ENCODE results near the gene AGPS. TPM values are rescaled to one million over a fixed set of nuclear protein-coding genes. Genes with fewer than 3 reads are reported as not detected.

The AGPS gene
- total RNA-seq, 4 donors from 2014 or later: 23.1 to 38.8 (median 24.7) TPM

GRCh38 chr2:177578454-177578853 is 185.9 kb downstream of the AGPS start:
- H3K9me3 ChIP-seq: no peaks in the 10 kb centered on the region
- 85 to 89% methylated on average over 3 of the region's 3 CpGs for WGBS, 2 donors
- no peaks in the 10 kb centered on the region for H3K27me3 ChIP-seq
- no peak overlapping the region for H3K4me3 ChIP-seq (replicated peaks in 1 of 3)
- no peak overlapping the region for H3K27ac ChIP-seq
- no peak for TF ChIP-seq CTCF (IDR thresholded peaks at IDR 0.05)
- no peak for TF ChIP-seq POLR2A (IDR thresholded peaks at IDR 0.05)
- DNase-seq: no peak
- intact Hi-C loops (cut with DNase I): no loop called here
- no peaks in the 10 kb centered on the region for H3K4me1 ChIP-seq
- no peaks in the 10 kb centered on the region for H3K36me3 ChIP-seq

GRCh38 chr2:177579486-177580036 is 187.0 kb downstream of the AGPS start:
- H3K36me3 ChIP-seq: no peaks in the 10 kb centered on the region
- H3K9me3 ChIP-seq: no peaks in the 10 kb centered on the region
- intact Hi-C loops (cut with DNase I): no loop called here
- no peaks in the 10 kb centered on the region for H3K27me3 ChIP-seq
- no peak for DNase-seq
- TF ChIP-seq CTCF (IDR thresholded peaks at IDR 0.05) (no peak), POLR2A (IDR thresholded peaks at IDR 0.05) (no peak)
- H3K4me1 ChIP-seq: no peaks in the 10 kb centered on the region
- H3K4me3 ChIP-seq (replicated peaks in 1 of 3): no peak overlapping the region
- H3K27ac ChIP-seq: no peak overlapping the region
- WGBS, 2 donors: 76 to 88% methylated on average over 3 of the region's 3 CpGs

GRCh38 chr2:177582000-177582399 is 189.4 kb downstream of the AGPS start:
- Histone ChIP-seq H3K27ac (no peak overlapping the region), H3K4me3 (replicated peaks in 1 of 3) (no peak overlapping the region), H3K4me1 (no peaks in the 10 kb centered on the region), H3K36me3 (no peaks in the 10 kb centered on the region), H3K27me3 (no peaks in the 10 kb centered on the region), H3K9me3 (no peaks in the 10 kb centered on the region)
- DNase-seq: no peak
- intact Hi-C loops (cut with DNase I): no loop called here
- WGBS, 2 donors: 95 to 98% methylated on average over 1 of the region's 1 CpG
- no peak for TF ChIP-seq CTCF (IDR thresholded peaks at IDR 0.05)
- TF ChIP-seq POLR2A (IDR thresholded peaks at IDR 0.05): no peak

- Histone ChIP-seq H3K27me3 (no peaks in the 10 kb centered on the region), H3K4me1 (no peaks in the 10 kb centered on the region), H3K27ac (no peak overlapping the region), H3K36me3 (no peaks in the 10 kb centered on the region), H3K4me3 (replicated peaks in 1 of 3) (no peak overlapping the region), H3K9me3 (no peaks in the 10 kb centered on the region)
- no peak for DNase-seq
- intact Hi-C loops (cut with DNase I): no loop called here
- TF ChIP-seq POLR2A (IDR thresholded peaks at IDR 0.05): no peak
- TF ChIP-seq CTCF (IDR thresholded peaks at IDR 0.05): no peak
- 86 to 87% methylated on average over 6 of the region's 6 CpGs for WGBS, 2 donors
Observed at GRCh38 chr2:177584030-177584692, 191.6 kb downstream of the AGPS start.

- no peak for TF ChIP-seq POLR2A (IDR thresholded peaks at IDR 0.05)
- no peak for TF ChIP-seq CTCF (IDR thresholded peaks at IDR 0.05)
- 73 to 83% methylated on average over 5 of the region's 5 CpGs for WGBS, 2 donors
- Histone ChIP-seq H3K27ac (no peak overlapping the region), H3K36me3 (no peaks in the 10 kb centered on the region), H3K27me3 (no peaks in the 10 kb centered on the region), H3K4me3 (replicated peaks in 1 of 3) (no peak overlapping the region), H3K4me1 (no peaks in the 10 kb centered on the region), H3K9me3 (no peaks in the 10 kb centered on the region)
- intact Hi-C loops (cut with DNase I): no loop called here
- peak; percentile 27 to 60 for DNase-seq
Observed at GRCh38 chr2:177585234-177585863, 192.8 kb downstream of the AGPS start.
